Amygdala (tissue), 56 donors: ENCODE results near the gene KLHL40.

Experiments used
- DNase-seq, 56 donors: peaks; one replicate each; lab custom pipeline; 2025; lab: John Stamatoyannopoulos, UW

The KLHL40 gene

GRCh38 chr3:42686832-42687650 is 1.7 kb downstream of the KLHL40 start:
- DNase-seq: no peak

GRCh38 chr3:42688016-42688415 is 2.7 kb downstream of the KLHL40 start:
- no peak for DNase-seq

- DNase-seq: no peak
Measured at GRCh38 chr3:42688487-42689420, 3.4 kb downstream of the KLHL40 start.

GRCh38 chr3:42689421-42690014 is 4.2 kb downstream of the KLHL40 start:
- no peak for DNase-seq

- no peak for DNase-seq
Measured at GRCh38 chr3:42690191-42690590, 4.9 kb downstream of the KLHL40 start.

GRCh38 chr3:42690766-42691680 is 5.7 kb downstream of the KLHL40 start:
- peak in 8 of 56 donors; percentile 12 to 41 (median 34) for DNase-seq

- no peak for DNase-seq
Measured at GRCh38 chr3:42691816-42692666, 6.7 kb downstream of the KLHL40 start.

GRCh38 chr3:42692667-42693529 is 7.6 kb downstream of the KLHL40 start:
- no peak for DNase-seq

GRCh38 chr3:42693530-42693930 is 8.2 kb downstream of the KLHL40 start:
- no peak for DNase-seq

- DNase-seq: no peak
Measured at GRCh38 chr3:42694366-42694765, 9.0 kb downstream of the KLHL40 start.

- no peak for DNase-seq
Measured at GRCh38 chr3:42696356-42697288, 11.3 kb downstream of the KLHL40 start.

- DNase-seq: no peak
Measured at GRCh38 chr3:42697289-42698051, 12.1 kb downstream of the KLHL40 start.

- no peak for DNase-seq
Measured at GRCh38 chr3:42698216-42698910, 13.0 kb downstream of the KLHL40 start.

GRCh38 chr3:42698911-42699230 is 13.5 kb downstream of the KLHL40 start:
- no peak for DNase-seq

GRCh38 chr3:42699511-42699971 is 14.2 kb downstream of the KLHL40 start:
- no peak for DNase-seq
